HEK293T (cell line): Measurements from ENCODE around the gene TBC1D32.

Source experiments
- CTCF ChIA-PET: fragments of 350-600 bp; formaldehyde crosslinking; extraction: SDS; loops from one replicate; lab custom pipeline; 2021; ENCODE audit warnings: antibody characterized with exemption, inconsistent platforms; lab: Yijun Ruan, JAX
- POLR2A ChIA-PET: fragments of 350-600 bp; formaldehyde crosslinking; extraction: SDS; loops from one replicate; lab custom pipeline; 2020; ENCODE audit warnings: antibody characterized with exemption, inconsistent platforms; lab: Yijun Ruan, JAX
- DNase-seq: peaks from one replicate; pipeline ENCODE4 v3.0.0; 2012; ENCODE audit warnings: mixed read lengths; ENCODE audit errors: extremely low spot score
- ARNT ChIP-seq: fragments of 450-650 bp; IDR thresholded peaks from 2 replicates; pipeline ENCODE4 v1.6.1; 2017; ENCODE audit warnings: mild to moderate bottlenecking
- BHLHE40 ChIP-seq: fragments of 450-650 bp; IDR thresholded peaks from 2 replicates; pipeline ENCODE4 v1.6.1; 2016; ENCODE audit warnings: mild to moderate bottlenecking, moderate library complexity, borderline replicate concordance
- CTBP1 ChIP-seq: fragments of 450-650 bp; IDR thresholded peaks from 2 replicates; pipeline ENCODE4 v1.6.1; 2016; ENCODE audit warnings: borderline replicate concordance
- ELF4 ChIP-seq: fragments of 450-650 bp; IDR thresholded peaks from 2 replicates; pipeline ENCODE4 v1.6.1; 2017; ENCODE audit warnings: antibody characterized with exemption
- FOXA1 ChIP-seq: fragments of 450-650 bp; IDR thresholded peaks from 2 replicates; pipeline ENCODE4 v1.6.1; 2016; ENCODE audit warnings: mild to moderate bottlenecking
- FOXK2 ChIP-seq: fragments of 450-650 bp; IDR thresholded peaks from 2 replicates; pipeline ENCODE4 v1.6.1; 2016; ENCODE audit warnings: mild to moderate bottlenecking
- FOXM1 ChIP-seq: fragments of 450-650 bp; IDR thresholded peaks from 2 replicates; pipeline ENCODE4 v1.6.1; 2017; ENCODE audit warnings: mild to moderate bottlenecking, borderline replicate concordance
- HDGF ChIP-seq: fragments of 450-650 bp; IDR thresholded peaks from 2 replicates; pipeline ENCODE4 v1.6.1; 2017; ENCODE audit warnings: antibody characterized with exemption, borderline replicate concordance
- L3MBTL2 ChIP-seq: fragments of 450-650 bp; conservative IDR thresholded peaks from 2 replicates; pipeline ENCODE4 v1.6.1; 2016; ENCODE audit warnings: mild to moderate bottlenecking
- LEF1 ChIP-seq: fragments of 450-650 bp; IDR thresholded peaks from 2 replicates; pipeline ENCODE4 v1.6.1; 2017; ENCODE audit warnings: mild to moderate bottlenecking, borderline replicate concordance
- NFRKB ChIP-seq: fragments of 450-650 bp; IDR thresholded peaks from 2 replicates; pipeline ENCODE4 v1.6.1; 2016; ENCODE audit warnings: mild to moderate bottlenecking, moderate library complexity
- PKNOX1 ChIP-seq: fragments of 450-650 bp; IDR thresholded peaks from 2 replicates; pipeline ENCODE4 v1.6.1; 2016
- SP1 ChIP-seq: fragments of 450-650 bp; IDR thresholded peaks from 2 replicates; pipeline ENCODE4 v1.6.1; 2017
- SUZ12 ChIP-seq: fragments of 450-650 bp; IDR thresholded peaks from 2 replicates; pipeline ENCODE4 v1.6.1; 2016; ENCODE audit warnings: mild to moderate bottlenecking
- TARDBP ChIP-seq: fragments of 450-650 bp; IDR thresholded peaks from 2 replicates; pipeline ENCODE4 v1.6.1; 2016

The TBC1D32 gene

DNA sequence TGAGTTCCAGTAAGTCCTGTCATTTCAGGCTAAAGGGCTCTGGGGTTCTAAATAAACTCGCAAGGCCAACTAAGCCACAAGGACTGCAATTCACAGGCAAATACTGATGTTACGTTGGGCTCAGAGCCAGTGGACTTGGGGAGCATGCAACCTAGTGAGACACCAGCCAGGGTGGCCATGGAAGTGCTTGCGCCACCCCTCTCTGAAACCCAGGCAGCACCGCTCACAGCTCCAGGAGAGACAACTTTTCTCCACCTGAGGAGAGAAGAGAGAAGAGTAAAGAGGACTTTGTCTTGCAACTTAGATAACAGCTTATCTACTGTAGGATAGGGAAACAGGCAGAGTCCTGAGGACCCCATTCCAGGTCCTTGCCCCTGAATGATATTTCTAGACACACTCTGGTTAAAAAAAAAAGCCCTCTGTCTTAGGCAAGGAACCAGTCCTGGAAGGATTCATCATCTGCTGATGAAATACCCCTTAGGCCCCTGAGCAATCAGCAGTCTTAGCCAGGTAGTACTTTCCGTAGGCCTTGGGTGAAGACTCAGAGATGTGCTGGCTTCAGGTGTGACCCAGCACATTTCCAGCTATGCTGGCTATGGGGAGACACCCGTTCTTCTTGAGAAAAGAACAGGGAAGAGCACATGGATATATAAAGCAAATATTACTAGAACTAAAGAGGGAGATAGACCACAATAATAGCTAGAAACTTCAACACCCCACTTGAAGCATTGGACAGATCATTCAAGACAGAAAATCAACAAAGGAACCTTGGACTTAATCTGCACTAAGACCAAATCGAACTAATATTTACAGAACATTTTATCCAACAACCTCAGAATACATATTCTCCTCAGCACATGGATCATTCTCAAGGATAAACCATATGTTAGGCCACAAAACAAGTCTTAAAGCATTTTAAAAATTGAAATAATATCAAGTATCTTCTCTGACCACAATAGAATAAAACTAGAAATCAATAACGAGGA is 31.5 kb upstream of the TBC1D32 start:
- DNase-seq, result no peak
- CTCF ChIA-PET, result interaction anchor here (1.5 kb wide), 1 partner anchor 11 kb away, joined by 3 read pairs; no protein-coding TSS in a partner anchor
- POLR2A ChIA-PET, result no interaction called here
- TF ChIP-seq FOXM1, result no peak
- TF ChIP-seq L3MBTL2, result no peak
- no peak for TF ChIP-seq LEF1
- TF ChIP-seq TARDBP, result no peak
- no peak for TF ChIP-seq BHLHE40
- TF ChIP-seq FOXA1, result no peak
- TF ChIP-seq SUZ12, result no peak
- no peak for TF ChIP-seq PKNOX1
- TF ChIP-seq ARNT, result no peak
- no peak for TF ChIP-seq FOXK2
- TF ChIP-seq SP1, result no peak
- TF ChIP-seq ELF4, result no peak
- TF ChIP-seq NFRKB, result no peak

- no peak for DNase-seq
- ChIA-PET CTCF (no interaction called here), POLR2A (no interaction called here)
- TF ChIP-seq FOXM1 (no peak), HDGF (no peak), FOXA1 (no peak), TARDBP (no peak), FOXK2 (no peak), PKNOX1 (no peak), SP1 (no peak), L3MBTL2 (no peak), LEF1 (no peak), ARNT (no peak), ELF4 (no peak), NFRKB (no peak)
Measured at GRCh38 chr6:121356575-121356974, 22.3 kb upstream of the TBC1D32 start.

DNA sequence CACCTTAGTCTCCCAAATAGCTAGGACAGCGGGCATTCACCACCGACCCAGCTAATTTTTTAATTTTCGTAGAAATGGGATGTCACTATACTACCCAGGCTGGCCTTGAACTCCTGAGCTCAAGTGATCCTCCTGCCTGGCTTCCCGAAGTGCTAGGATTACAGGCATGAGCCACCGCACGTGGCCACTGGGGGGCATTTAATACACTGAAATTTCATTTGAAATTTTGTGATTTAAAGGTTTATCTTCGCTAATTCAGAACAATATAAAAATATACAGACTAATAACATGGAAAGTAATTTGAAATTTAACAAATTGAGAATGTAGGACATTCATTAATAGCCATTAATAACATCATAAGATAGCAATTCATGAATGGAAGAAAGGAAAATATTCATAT is 20.5 kb upstream of the TBC1D32 start:
- CTCF ChIA-PET, result interaction anchor here (0.6 to 0.8 kb wide), 2 partner anchors 12 to 346 kb away, joined by 3 read pairs; no protein-coding TSS in a partner anchor
- TF ChIP-seq SUZ12, result no peak
- no peak for TF ChIP-seq LEF1
- TF ChIP-seq PKNOX1, result no peak
- no peak for DNase-seq
- POLR2A ChIA-PET, result interaction anchor here (2.1 kb wide), 1 partner anchor 20 kb away, joined by 9 read pairs; the partner anchor contains the start of gene TBC1D32

- ChIA-PET CTCF (no interaction called here), POLR2A (no interaction called here)
- no peak for DNase-seq
- TF ChIP-seq HDGF (no peak), NFRKB (no peak), LEF1 (no peak), FOXM1 (no peak), TARDBP (no peak)
Measured at GRCh38 chr6:121352941-121353340, 18.7 kb upstream of the TBC1D32 start.

DNA sequence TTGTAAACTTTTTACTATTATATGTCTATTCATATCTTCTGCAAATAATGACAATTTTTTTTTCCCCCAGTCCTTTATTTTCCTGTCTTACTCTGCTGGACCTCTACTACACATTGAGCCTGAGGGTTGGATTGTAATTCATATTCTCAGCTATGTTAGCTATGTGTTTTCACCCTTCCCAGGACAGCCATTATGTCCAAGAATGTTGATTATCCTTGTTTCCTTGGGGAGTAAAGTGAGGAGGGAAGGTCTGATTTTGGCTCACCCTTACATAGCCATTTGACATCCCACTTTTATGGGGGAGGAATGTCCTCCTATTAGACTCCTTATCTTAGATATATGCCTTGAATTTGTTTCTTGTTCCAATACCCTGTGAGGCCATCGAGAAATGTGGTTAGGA is 17.6 kb upstream of the TBC1D32 start:
- TF ChIP-seq ELF4 (no peak), FOXM1 (no peak), NFRKB (no peak)
- DNase-seq, result no peak
- POLR2A ChIA-PET, result no interaction called here
- CTCF ChIA-PET, result no interaction called here

GRCh38 chr6:121349596-121349995 is 15.3 kb upstream of the TBC1D32 start:
- ChIA-PET CTCF (no interaction called here), POLR2A (no interaction called here)
- no peak for DNase-seq
- no peak for TF ChIP-seq L3MBTL2
- no peak for TF ChIP-seq PKNOX1

GRCh38 chr6:121347484-121347883 is 13.2 kb upstream of the TBC1D32 start:
- TF ChIP-seq BHLHE40 (no peak), ELF4 (no peak), CTBP1 (no peak), FOXM1 (no peak), PKNOX1 (no peak)
- CTCF ChIA-PET, result no interaction called here
- POLR2A ChIA-PET, result no interaction called here
- no peak for DNase-seq
